GM10847 (cell line): ENCODE measurements around the gene GPR132.

Experiments
- POLR2A ChIP-seq: IDR thresholded peaks from 2 replicates; pipeline ENCODE4 v1.6.1; 2011; ENCODE audit not compliant: insufficient read length; ENCODE audit errors: extremely low read depth

The GPR132 gene, protein sequence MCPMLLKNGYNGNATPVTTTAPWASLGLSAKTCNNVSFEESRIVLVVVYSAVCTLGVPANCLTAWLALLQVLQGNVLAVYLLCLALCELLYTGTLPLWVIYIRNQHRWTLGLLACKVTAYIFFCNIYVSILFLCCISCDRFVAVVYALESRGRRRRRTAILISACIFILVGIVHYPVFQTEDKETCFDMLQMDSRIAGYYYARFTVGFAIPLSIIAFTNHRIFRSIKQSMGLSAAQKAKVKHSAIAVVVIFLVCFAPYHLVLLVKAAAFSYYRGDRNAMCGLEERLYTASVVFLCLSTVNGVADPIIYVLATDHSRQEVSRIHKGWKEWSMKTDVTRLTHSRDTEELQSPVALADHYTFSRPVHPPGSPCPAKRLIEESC

DNA sequence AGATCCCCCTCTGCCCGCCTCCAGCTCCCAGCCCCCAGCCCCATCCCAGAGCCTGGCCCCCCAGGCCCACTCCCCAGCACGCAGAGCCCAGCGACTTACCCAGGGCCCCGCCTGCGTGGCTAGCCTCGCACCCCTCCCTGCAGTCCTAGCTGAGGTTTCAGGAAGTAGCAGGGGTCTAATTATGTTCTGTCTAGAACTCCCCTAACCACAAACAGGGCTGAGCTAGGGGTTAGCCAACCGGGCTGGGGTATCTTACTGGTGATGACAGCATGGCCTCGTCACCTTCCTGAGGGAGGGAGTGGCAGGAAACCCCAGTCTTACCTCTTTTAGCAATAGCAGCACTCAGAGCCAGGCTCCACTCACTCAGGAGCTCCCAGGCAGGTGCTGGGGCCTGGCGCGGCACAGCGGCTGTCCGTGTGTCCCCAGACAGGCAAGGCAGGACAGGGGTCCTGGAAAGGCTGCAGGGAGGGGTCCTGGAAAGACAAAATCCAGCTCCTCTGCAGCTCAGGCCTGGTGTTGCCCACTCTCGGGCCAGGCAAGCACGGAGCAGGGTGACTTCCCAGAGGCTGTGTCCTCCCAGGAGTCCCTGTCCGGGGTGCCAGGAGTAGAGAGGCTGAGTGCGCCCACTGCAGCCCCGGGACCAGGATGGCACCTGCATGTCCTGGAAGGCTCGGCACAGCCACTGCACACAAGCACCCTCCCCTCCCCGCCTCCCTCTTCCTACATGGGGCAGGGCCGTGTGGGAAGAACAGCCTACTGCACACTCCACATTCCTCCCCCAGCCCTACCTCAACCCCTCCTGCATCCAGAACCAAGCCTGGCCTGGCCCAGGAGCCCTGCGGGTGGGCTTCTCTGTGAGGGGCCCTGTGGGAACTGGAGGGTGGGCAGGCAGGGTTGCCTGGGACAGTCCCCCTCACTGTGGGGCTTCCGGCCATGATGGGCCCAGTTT, at the start of gene GPR132:
Gene GPR132, minus strand, starts transcription at position 151 of the 949 bp plus-strand sequence. CDS start 10,010 bp downstream, outside the sequence.
- TF ChIP-seq POLR2A: peak; percentile 92

DNA sequence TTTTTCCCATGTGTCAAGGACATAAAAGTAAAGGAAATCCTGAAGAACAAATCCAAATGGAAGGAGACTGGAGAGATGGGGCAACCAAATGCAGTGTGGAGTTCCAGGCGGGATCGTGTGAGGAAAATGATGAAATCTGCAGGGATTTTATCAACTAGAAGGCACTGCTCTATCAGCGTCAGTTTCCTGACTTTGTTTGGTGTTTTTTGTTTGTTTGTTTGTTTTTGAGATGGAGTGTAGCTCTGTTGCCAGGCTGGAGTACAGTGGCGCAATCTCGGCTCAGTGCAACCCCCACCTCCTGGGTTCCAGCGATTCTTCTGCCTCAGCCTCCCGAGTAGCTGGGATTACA, 43.3 kb upstream of the GPR132 start:
- TF ChIP-seq POLR2A: no peak

DNA sequence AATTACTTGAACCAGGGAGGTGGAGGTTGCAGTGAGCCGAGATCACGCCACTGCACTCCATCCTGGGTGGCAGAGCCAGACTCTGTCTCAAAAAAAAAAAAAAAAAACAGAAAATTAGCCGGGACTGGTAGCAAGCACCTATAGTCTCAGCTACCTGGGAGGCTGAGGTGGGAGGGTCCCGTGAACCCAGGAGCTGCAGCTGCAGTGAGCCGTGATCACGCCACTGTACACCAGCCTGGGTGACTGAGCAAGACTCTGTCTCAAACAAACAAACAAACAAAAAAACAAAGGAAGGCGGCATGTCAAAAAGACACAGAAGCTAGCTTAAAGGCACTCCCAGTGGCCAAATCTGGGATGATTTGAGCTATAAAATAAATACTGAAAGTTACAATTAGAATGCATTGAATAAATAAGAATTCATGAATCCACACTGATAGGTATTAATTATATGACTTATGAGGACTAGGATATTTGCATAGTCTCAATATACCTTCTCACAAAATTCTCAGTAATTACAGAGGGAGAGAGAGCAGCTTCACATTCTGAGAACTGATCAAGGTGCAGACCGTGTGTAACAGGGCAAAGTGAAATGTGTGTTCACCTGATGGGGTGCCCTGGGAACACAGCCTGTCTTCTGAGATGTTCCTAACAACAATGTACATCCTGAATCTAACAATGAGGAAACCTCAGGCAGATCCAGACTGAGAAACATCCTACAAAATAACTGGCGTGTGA, 42.7 kb upstream of the GPR132 start:
- no peak for TF ChIP-seq POLR2A

DNA sequence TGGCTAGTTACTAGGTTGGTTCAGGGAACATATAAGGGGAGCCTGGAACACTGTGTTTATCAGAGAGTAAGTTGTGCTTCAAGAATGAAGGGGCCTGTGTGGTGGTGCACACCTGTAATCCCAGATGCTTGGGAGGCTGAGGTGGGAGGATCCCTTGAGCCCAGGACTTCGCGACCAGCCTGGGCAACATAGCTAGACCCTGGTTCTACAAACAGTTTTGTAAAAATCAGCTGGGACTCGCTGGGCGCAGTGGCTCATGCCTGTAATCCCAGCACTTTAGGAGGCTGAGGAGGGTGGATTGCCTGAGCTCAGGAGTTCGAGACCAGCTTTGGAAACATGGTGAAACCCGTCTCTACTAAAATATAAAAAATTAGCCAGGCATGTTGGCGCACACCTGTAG, 42.1 kb upstream of the GPR132 start:
- no peak for TF ChIP-seq POLR2A

DNA sequence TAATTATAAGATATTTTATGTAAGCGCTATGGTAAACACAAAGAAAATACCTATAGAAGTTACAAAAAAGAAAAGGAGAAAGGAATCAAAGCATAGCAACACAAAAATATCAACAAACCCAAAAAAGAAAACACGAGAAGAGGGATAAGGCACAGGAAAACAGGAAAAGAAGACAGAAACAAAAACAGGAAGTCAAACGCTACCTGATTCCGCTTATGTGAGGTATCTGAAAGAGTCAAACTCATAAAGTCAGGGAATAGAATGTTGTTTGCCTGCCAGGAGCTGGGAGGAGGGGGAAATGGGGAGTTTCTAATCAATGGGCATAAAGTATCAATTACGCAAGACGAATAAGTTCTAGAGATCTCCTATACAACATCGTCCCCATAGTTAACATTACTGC, 39.9 kb upstream of the GPR132 start:
- no peak for TF ChIP-seq POLR2A

- TF ChIP-seq POLR2A: no peak
Measured at GRCh38 chr14:105102893-105103292, 37.7 kb upstream of the GPR132 start.

- TF ChIP-seq POLR2A: no peak
Measured at GRCh38 chr14:105102361-105102870, 37.2 kb upstream of the GPR132 start.

DNA sequence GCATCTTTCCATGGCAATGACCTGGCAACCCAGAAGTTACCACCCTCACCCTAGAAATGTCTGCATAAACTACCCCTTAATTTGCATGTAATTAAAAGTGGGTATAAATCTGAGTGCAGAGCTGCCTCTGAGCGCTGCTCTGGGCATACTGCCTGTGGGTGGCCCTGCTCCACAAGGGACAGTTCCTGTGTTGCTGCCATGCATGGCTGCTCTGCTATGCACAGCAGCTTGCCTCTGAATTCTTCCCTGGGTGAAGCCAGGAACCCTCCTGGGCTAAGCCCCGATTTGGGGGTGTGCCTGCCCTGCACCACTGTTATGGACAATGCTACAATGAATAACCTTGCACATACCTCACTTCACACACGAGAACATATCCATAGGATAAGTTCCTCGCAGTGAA, 35.7 kb upstream of the GPR132 start:
- no peak for TF ChIP-seq POLR2A

DNA sequence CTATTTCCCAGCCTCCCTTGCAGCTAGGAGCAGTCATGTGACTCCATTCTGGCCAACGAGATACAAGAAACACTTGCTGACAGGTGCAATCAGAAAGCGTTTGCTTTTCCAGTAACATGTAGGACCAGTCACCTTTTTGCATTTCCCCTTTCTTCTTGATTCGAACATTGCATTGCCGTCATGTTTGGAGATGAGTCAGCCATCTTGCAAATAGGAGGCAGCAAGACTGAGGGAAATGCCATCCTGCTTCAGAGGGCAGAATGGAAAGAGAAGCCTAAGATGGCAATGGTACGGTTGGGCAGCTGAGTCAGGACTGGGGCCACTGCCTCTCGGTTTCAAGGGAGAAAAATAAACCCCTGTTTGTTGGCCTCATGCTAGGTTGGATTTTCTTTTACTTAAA, 34.5 kb upstream of the GPR132 start:
- TF ChIP-seq POLR2A: no peak

- TF ChIP-seq POLR2A: no peak
Measured at GRCh38 chr14:105098316-105098715, 33.1 kb upstream of the GPR132 start.

- no peak for TF ChIP-seq POLR2A
Measured at GRCh38 chr14:105097794-105098127, 32.5 kb upstream of the GPR132 start.

- TF ChIP-seq POLR2A: no peak
Measured at GRCh38 chr14:105096206-105096875, 31.1 kb upstream of the GPR132 start.

DNA sequence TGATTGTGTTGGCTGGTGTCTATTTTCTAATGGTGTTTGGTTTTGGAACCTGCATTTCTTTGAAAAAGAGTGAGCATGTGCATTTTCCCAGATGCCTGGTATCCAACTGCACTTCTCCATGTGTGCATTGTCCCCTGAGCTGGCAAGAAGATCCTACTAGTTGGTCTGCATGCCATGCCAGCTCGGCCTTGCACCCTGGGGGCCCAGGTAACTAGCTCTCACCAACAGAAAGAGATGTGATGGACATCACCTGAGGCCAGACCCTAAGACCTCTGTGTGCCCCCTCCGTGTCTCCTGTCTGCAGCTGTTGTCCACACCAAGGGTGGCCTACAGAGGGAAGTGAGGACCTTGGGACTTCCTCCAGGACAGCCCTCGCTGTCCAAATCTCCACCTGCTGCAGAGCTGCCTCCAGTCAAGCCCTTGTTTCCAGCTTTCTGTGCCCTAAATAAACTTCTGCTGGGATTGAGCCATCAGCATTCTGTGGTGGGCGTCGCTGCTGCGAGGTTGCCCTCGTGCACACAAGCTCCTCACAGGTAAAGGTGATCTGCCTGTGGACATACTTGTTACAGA, 30.1 kb upstream of the GPR132 start:
- TF ChIP-seq POLR2A: no peak

DNA sequence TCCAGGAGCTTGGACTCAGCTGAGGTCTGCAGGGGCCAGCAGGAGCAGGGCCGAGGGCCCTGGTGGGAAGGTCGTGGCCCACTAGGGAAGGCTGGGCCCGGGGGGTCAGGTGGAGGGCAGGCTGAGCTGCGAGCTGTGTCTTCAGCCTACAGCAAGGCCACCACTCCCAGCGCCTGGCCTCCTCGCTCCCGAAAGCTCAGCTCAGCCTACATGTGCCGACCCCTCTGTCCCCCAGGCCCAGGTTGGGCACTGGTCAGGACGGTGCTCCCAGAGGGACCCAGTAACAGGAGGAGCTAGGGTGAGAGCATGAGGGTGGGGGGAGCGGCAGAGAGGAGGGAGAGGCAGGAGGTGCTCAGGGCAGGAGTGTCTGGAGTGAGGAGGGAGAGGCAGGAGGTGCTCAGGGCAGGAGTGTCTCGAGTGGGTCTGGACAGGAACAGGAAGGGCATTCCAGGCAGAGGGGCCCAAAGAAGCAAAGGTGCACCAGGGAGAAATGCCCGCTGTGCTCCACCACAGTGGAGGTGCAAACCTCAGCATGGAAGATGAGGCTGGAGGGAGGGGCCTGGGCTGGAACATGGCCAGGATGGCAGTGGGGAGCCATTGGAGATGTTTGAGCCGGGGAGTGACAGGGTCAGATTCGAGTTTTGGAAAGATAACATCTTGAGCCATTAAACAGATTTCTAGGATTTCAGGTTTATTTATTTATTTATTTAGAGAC, 29.1 kb upstream of the GPR132 start:
- no peak for TF ChIP-seq POLR2A
